IPS-NIHi11 (cell line): ENCODE measurements around the gene NCAM2.

Experiments
- DNase-seq: peaks from one replicate; pipeline ENCODE4 v3.0.0; 2012; ENCODE audit warnings: mixed read lengths, low spot score

NCAM2 gene

GRCh38 chr21:21226472-21226871 lies 228.3 kb downstream of the NCAM2 start:
- no peak for DNase-seq

- no peak for DNase-seq
Observed at GRCh38 chr21:21230672-21231071, 232.5 kb downstream of the NCAM2 start.

- no peak for DNase-seq
Observed at GRCh38 chr21:21231913-21232312, 233.7 kb downstream of the NCAM2 start.

- DNase-seq: no peak
Observed at GRCh38 chr21:21232320-21232719, 234.1 kb downstream of the NCAM2 start.

GRCh38 chr21:21233051-21233450 lies 234.8 kb downstream of the NCAM2 start:
- no peak for DNase-seq

- no peak for DNase-seq
Observed at GRCh38 chr21:21236996-21237395, 238.8 kb downstream of the NCAM2 start.

GRCh38 chr21:21238629-21239400 lies 240.6 kb downstream of the NCAM2 start:
- no peak for DNase-seq

GRCh38 chr21:21241391-21241790 lies 243.2 kb downstream of the NCAM2 start:
- no peak for DNase-seq

- DNase-seq: no peak
Observed at GRCh38 chr21:21246007-21246406, 247.8 kb downstream of the NCAM2 start.

GRCh38 chr21:21247424-21247823 lies 249.2 kb downstream of the NCAM2 start:
- DNase-seq: no peak

- no peak for DNase-seq
Observed at GRCh38 chr21:21262048-21262447, 263.8 kb downstream of the NCAM2 start.

- no peak for DNase-seq
Observed at GRCh38 chr21:21268061-21268471, 269.9 kb downstream of the NCAM2 start.

GRCh38 chr21:21268885-21269284 lies 270.7 kb downstream of the NCAM2 start:
- DNase-seq: no peak

GRCh38 chr21:21279193-21279901 lies 281.1 kb downstream of the NCAM2 start:
- no peak for DNase-seq

- no peak for DNase-seq
Observed at GRCh38 chr21:21283810-21284209, 285.6 kb downstream of the NCAM2 start.

GRCh38 chr21:21286170-21286798 lies 288.1 kb downstream of the NCAM2 start:
- DNase-seq: no peak

GRCh38 chr21:21290751-21291150 lies 292.5 kb downstream of the NCAM2 start:
- no peak for DNase-seq

GRCh38 chr21:21291883-21292569 lies 293.8 kb downstream of the NCAM2 start:
- DNase-seq: no peak

- no peak for DNase-seq
Observed at GRCh38 chr21:21295303-21295702, 297.1 kb downstream of the NCAM2 start.

- DNase-seq: no peak
Observed at GRCh38 chr21:21297211-21297610, 299.0 kb downstream of the NCAM2 start.

GRCh38 chr21:21301013-21301412 lies 302.8 kb downstream of the NCAM2 start:
- DNase-seq: no peak

GRCh38 chr21:21309510-21309909 lies 311.3 kb downstream of the NCAM2 start:
- DNase-seq: no peak
